Measurements from ENCODE around the gene NDC80.

- TF ChIP-seq CTCF (IDR thresholded peaks at IDR 0.05) (no peak), REST (IDR thresholded peaks at IDR 0.05; ENCODE audit: insufficient read depth in 1 of 2, low read depth in 2 of 2, low read length in 1 of 2) (no peak), POLR2AphosphoS5 (IDR thresholded peaks at IDR 0.05; ENCODE audit: low read depth, low read length) (no peak)
Observed at GRCh38 chr18:2522112-2522511, 49.2 kb upstream of the NDC80 start.

Data from Panc1 (cell line).